Uterus (tissue), 2 donors: ENCODE data around the gene FOXC2.

Experiments
- POLR2A ChIP-seq, 2 donors: fragments of 450-650 bp; IDR thresholded peaks; one replicate each; pipeline ENCODE4 v1.6.1; 2016; ENCODE audit warnings: antibody characterized with exemption in 2 of 2, mild to moderate bottlenecking in 1 of 2, moderate library complexity in 1 of 2
- TF ChIP-seq, protein P1 (sequence below), 4 experiments: fragments of 200-600 bp in 2 of 4; fragments of 450-650 bp in 2 of 4; sonication (generic) in 2 of 4; IDR thresholded peaks; one replicate each; pipeline ENCODE4 v1.5.1; 2016 to 2019; ENCODE audit warnings: antibody characterized with exemption in 4 of 4, mild to moderate bottlenecking in 2 of 4, moderate library complexity in 1 of 4

GRCh38 chr16:86598607-86599565 is 32.3 kb downstream of the FOXC2 start:
- TF ChIP-seq, protein P1, sequence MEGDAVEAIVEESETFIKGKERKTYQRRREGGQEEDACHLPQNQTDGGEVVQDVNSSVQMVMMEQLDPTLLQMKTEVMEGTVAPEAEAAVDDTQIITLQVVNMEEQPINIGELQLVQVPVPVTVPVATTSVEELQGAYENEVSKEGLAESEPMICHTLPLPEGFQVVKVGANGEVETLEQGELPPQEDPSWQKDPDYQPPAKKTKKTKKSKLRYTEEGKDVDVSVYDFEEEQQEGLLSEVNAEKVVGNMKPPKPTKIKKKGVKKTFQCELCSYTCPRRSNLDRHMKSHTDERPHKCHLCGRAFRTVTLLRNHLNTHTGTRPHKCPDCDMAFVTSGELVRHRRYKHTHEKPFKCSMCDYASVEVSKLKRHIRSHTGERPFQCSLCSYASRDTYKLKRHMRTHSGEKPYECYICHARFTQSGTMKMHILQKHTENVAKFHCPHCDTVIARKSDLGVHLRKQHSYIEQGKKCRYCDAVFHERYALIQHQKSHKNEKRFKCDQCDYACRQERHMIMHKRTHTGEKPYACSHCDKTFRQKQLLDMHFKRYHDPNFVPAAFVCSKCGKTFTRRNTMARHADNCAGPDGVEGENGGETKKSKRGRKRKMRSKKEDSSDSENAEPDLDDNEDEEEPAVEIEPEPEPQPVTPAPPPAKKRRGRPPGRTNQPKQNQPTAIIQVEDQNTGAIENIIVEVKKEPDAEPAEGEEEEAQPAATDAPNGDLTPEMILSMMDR (IDR thresholded peaks at IDR 0.05): no peak
- TF ChIP-seq POLR2A (IDR thresholded peaks at IDR 0.05): no peak
